ENCODE data around the gene COX17. TPM values are rescaled to one million over a fixed set of nuclear protein-coding genes. Genes with fewer than 3 reads are reported as not detected.
A peak's percentile ranks its signal among the peaks of the same experiment; 100 is the strongest.

Gene COX17
- total and polyA plus RNA-seq, 2 of the 13 experiments (the other 11 are each of a cell fraction or from before 2014, with no cell fraction given) = 41.4 to 51.0 TPM

- TF ChIP-seq ZBTB33 (CRISPR knock-in tag; IDR thresholded peaks at IDR 0.05) = no peak
- peak; percentile 57 for TF ChIP-seq IRF2 (CRISPR knock-in tag; IDR thresholded peaks at IDR 0.05)
- TF ChIP-seq ZNF24 (IDR thresholded peaks at IDR 0.05) = no peak
- no peak for TF ChIP-seq TOE1 (CRISPR knock-in tag; IDR thresholded peaks at IDR 0.05)
- TF ChIP-seq KAT8 (CRISPR knock-in tag; IDR thresholded peaks at IDR 0.05) = peak; percentile 97
- TF ChIP-seq ZBTB1 (CRISPR knock-in tag; IDR thresholded peaks at IDR 0.05; ENCODE audit: borderline replicate concordance) = no peak
- TF ChIP-seq CHD2 (IDR thresholded peaks at IDR 0.05; ENCODE audit: low read depth, low read length) = peak; percentile 80
- no peak for TF ChIP-seq PHB2 (IDR thresholded peaks at IDR 0.05; ENCODE audit: partially characterized antibody)
- TF ChIP-seq RBM39 (IDR thresholded peaks at IDR 0.05; ENCODE audit: low read depth, low read length, poor library complexity, severe bottlenecking) = peak; percentile 33
- TF ChIP-seq RFXAP (CRISPR knock-in tag; IDR thresholded peaks at IDR 0.05; ENCODE audit: borderline replicate concordance) = peak; percentile 57; the same call in 1 of the 2 replicates
- no peak for TF ChIP-seq DNMT3B (CRISPR knock-in tag; conservative IDR thresholded peaks at IDR 0.05)
- 0 out of 2 replicates have a peak, but pooled peaks have one; percentile 27 for TF ChIP-seq ZMYM2 (CRISPR knock-in tag; IDR thresholded peaks at IDR 0.05)
- TF ChIP-seq XRCC5 (optimal IDR thresholded peaks at IDR 0.05; ENCODE audit: low read length) = peak; percentile 7
- TF ChIP-seq, protein P1, sequence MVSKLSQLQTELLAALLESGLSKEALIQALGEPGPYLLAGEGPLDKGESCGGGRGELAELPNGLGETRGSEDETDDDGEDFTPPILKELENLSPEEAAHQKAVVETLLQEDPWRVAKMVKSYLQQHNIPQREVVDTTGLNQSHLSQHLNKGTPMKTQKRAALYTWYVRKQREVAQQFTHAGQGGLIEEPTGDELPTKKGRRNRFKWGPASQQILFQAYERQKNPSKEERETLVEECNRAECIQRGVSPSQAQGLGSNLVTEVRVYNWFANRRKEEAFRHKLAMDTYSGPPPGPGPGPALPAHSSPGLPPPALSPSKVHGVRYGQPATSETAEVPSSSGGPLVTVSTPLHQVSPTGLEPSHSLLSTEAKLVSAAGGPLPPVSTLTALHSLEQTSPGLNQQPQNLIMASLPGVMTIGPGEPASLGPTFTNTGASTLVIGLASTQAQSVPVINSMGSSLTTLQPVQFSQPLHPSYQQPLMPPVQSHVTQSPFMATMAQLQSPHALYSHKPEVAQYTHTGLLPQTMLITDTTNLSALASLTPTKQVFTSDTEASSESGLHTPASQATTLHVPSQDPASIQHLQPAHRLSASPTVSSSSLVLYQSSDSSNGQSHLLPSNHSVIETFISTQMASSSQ (IDR thresholded peaks at IDR 0.05; ENCODE audit: low read depth) = no peak
- TF ChIP-seq, protein P1 (CRISPR knock-in tag; IDR thresholded peaks at IDR 0.05; ENCODE audit: borderline replicate concordance) = peak; percentile 29; the same call in 1 of the 2 replicates
- TF ChIP-seq MAZ (IDR thresholded peaks at IDR 0.05; ENCODE audit: borderline replicate concordance, low read depth, low read length) = no peak
- peak; percentile 73 for TF ChIP-seq MAZ (CRISPR knock-in tag; IDR thresholded peaks at IDR 0.05; ENCODE audit: low read depth)
- peak; percentile 59; the same call in 1 of the 2 replicates for TF ChIP-seq MTA1 (CRISPR knock-in tag; IDR thresholded peaks at IDR 0.05; ENCODE audit: borderline replicate concordance)
- TF ChIP-seq FOXP4 (CRISPR knock-in tag; IDR thresholded peaks at IDR 0.05) = peak; percentile 53; the same call in 1 of the 2 replicates
- peak; percentile 93 for TF ChIP-seq PHF20 (CRISPR knock-in tag; IDR thresholded peaks at IDR 0.05)
- no peak for TF ChIP-seq PAWR (CRISPR knock-in tag; IDR thresholded peaks at IDR 0.05; ENCODE audit: borderline replicate concordance)
- 0 out of 2 replicates have a peak, but pooled peaks have one; percentile 19 for TF ChIP-seq CBFB (CRISPR knock-in tag; IDR thresholded peaks at IDR 0.05)
These were observed at the start of gene COX17 (continued) for GRCh38 chr3:119676771-119677640.
